ENCODE data around the gene FEM1B. TPM values are rescaled to one million over a fixed set of nuclear protein-coding genes. Genes with fewer than 3 reads are reported as not detected.

FEM1B gene
- total RNA-seq, 1 experiment from 2014 or later: 47.3 TPM

DNA sequence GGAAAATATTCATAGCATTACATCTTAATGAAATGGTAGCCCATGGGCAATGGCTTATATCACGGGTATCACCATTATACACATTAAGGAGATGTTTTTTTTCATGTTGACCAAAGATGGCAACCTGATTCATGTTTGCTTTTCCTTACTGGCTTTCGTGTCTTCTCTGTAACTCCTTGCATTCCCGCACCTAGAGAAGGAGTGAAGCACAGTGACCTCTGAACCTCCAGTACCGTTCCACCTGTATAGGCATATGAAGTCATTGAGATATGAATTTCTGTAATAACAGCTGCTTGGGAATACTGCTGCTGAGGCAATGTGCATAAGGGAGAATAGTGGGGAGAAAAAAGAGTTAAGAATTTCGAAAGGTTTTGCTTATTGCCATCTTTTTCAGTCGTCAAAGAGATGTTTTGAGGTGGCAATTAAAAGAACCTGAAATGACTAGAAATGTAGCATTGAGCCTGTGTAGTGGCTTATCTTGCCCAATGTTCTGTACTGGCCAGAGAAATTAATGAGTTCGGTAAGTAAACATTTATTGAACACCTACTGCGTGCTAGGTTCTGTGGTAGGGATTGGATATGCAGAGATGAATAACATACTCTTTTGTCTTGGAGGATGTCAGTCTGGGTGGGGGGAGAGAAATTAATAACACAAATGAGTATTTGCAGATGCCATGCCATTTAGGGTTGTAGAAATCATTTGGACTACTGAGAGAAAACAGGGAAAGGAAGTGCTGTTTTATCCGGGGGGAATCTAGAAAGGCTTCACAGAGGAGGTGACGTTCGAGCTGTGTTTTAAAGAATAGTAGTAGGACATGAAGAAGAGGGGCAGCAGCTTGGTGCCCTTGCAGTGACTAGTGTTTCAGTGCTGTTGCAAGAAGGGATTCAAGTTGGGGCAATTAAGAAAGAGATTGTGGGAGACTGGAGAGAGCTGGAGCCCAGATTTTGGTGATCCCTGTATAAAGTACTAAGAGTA lies 2.5 kb downstream of the FEM1B start:
- CTCF ChIA-PET: no interaction called here
- no TSS peak for BruUV-seq (replicated peaks)
- Histone ChIP-seq H3K4me1 (ENCODE audit: insufficient read depth, low read length, poor library complexity, severe bottlenecking) (peaks cover 25% of the 10 kb centered on the region), H3K9me3 (ENCODE audit: low read depth, low read length, poor library complexity, severe bottlenecking) (peaks cover 6% of the 10 kb centered on the region), H3K27ac (ENCODE audit: low read depth, low read length, poor library complexity, severe bottlenecking) (no peak overlapping the region), H3K27me3 (replicated peaks; ENCODE audit: insufficient read depth, low read depth, low read length, poor library complexity) (no peaks in the 10 kb centered on the region), H3K4me3 (ENCODE audit: low read depth, low read length, poor library complexity, severe bottlenecking) (peak overlapping the region; percentile 93), H3K36me3 (ENCODE audit: insufficient read depth, low read length, poor library complexity, severe bottlenecking) (peaks cover 10% of the 10 kb centered on the region)
- POLR2A ChIA-PET (ENCODE audit: low non-redundant PET): no interaction called here
- intact Hi-C loops (cut with micrococcal nuclease; ENCODE audit: unreplicated experiment): no loop called here
- no peak for DNase-seq (ENCODE audit: low spot score)
- no peak for TF ChIP-seq CTCF (conservative IDR thresholded peaks at IDR 0.05; ENCODE audit: low read depth, low read length)
- TF ChIP-seq EZH2 (IDR thresholded peaks at IDR 0.05; ENCODE audit: borderline replicate concordance, low read depth, low read length, poor library complexity, severe bottlenecking): no peak

- POLR2A ChIA-PET (ENCODE audit: low non-redundant PET): no interaction called here
- intact Hi-C loops (cut with micrococcal nuclease; ENCODE audit: unreplicated experiment): no loop called here
- TF ChIP-seq EZH2 (IDR thresholded peaks at IDR 0.05; ENCODE audit: borderline replicate concordance, low read depth, low read length, poor library complexity, severe bottlenecking) (no peak), CTCF (conservative IDR thresholded peaks at IDR 0.05; ENCODE audit: low read depth, low read length) (no peak)
- peaks cover 17% of the 10 kb centered on the region for H3K36me3 ChIP-seq (ENCODE audit: insufficient read depth, low read length, poor library complexity, severe bottlenecking)
- H3K27ac ChIP-seq (ENCODE audit: low read depth, low read length, poor library complexity, severe bottlenecking): no peak overlapping the region
- peaks cover 8% of the 10 kb centered on the region for H3K9me3 ChIP-seq (ENCODE audit: low read depth, low read length, poor library complexity, severe bottlenecking)
- DNase-seq (ENCODE audit: low spot score): no peak
- H3K4me3 ChIP-seq (ENCODE audit: low read depth, low read length, poor library complexity, severe bottlenecking): no peak overlapping the region
- CTCF ChIA-PET: no interaction called here
- no TSS peak for BruUV-seq (replicated peaks)
- no peaks in the 10 kb centered on the region for H3K27me3 ChIP-seq (replicated peaks; ENCODE audit: insufficient read depth, low read depth, low read length, poor library complexity)
- H3K4me1 ChIP-seq (ENCODE audit: insufficient read depth, low read length, poor library complexity, severe bottlenecking): peaks cover 25% of the 10 kb centered on the region
Measured at GRCh38 chr15:68281008-68281407, 3.5 kb downstream of the FEM1B start.

GRCh38 chr15:68283401-68283800 lies 5.9 kb downstream of the FEM1B start:
- Histone ChIP-seq H3K9me3 (ENCODE audit: low read depth, low read length, poor library complexity, severe bottlenecking) (peaks cover 8% of the 10 kb centered on the region), H3K36me3 (ENCODE audit: insufficient read depth, low read length, poor library complexity, severe bottlenecking) (peaks cover 17% of the 10 kb centered on the region), H3K27ac (ENCODE audit: low read depth, low read length, poor library complexity, severe bottlenecking) (no peak overlapping the region), H3K4me1 (ENCODE audit: insufficient read depth, low read length, poor library complexity, severe bottlenecking) (peaks cover 25% of the 10 kb centered on the region), H3K27me3 (replicated peaks; ENCODE audit: insufficient read depth, low read depth, low read length, poor library complexity) (no peaks in the 10 kb centered on the region), H3K4me3 (ENCODE audit: low read depth, low read length, poor library complexity, severe bottlenecking) (no peak overlapping the region)
- no TSS peak for BruUV-seq (replicated peaks)
- TF ChIP-seq CTCF (conservative IDR thresholded peaks at IDR 0.05; ENCODE audit: low read depth, low read length): no peak
- no peak for TF ChIP-seq EZH2 (IDR thresholded peaks at IDR 0.05; ENCODE audit: borderline replicate concordance, low read depth, low read length, poor library complexity, severe bottlenecking)
- POLR2A ChIA-PET (ENCODE audit: low non-redundant PET): no interaction called here
- DNase-seq (ENCODE audit: low spot score): no peak
- CTCF ChIA-PET: no interaction called here
- intact Hi-C loops (cut with micrococcal nuclease; ENCODE audit: unreplicated experiment): no loop called here

All from A673 (cell line).